Measurements from ENCODE around the gene ANKRD29.
"Not testable (repeated sequence)": the region's sequence is repeated elsewhere in the genome, so short reads cannot be mapped to it uniquely, and the experiment has no call there.

Gene ANKRD29

GRCh38 chr18:23560186-23560585 lies 102.5 kb downstream of the ANKRD29 start:
- H3K36me3 ChIP-seq (replicated peaks in 1 of 2; ENCODE audit: control insufficient read depth in 2 of 2, insufficient read depth in 2 of 2, low read length in 2 of 2): peaks cover 30 to 89% of the 10 kb centered on the region in 2 donors
- H3K4ac ChIP-seq (ENCODE audit: low read length): no peak overlapping the region
- no peak overlapping the region for H2BK15ac ChIP-seq (ENCODE audit: low read length)
- H3K79me1 ChIP-seq (ENCODE audit: low read depth, low read length): no peaks in the 10 kb centered on the region
- no peak for DNase-seq (ENCODE audit: low spot score)
- no peaks in the 10 kb centered on the region for H3K4me1 ChIP-seq (ENCODE audit: control insufficient read depth in 2 of 2, insufficient read depth in 1 of 2, low read depth in 1 of 2, low read length in 2 of 2)
- H3K14ac ChIP-seq (ENCODE audit: low read length): no peak overlapping the region
- H3K9me3 ChIP-seq (replicated peaks in 1 of 2; ENCODE audit: control insufficient read depth in 2 of 2, insufficient read depth in 1 of 2, low read depth in 1 of 2, low read length in 2 of 2): no peaks in the 10 kb centered on the region
- no peak overlapping the region for H3K18ac ChIP-seq (ENCODE audit: low read length)
- H3K27me3 ChIP-seq (ENCODE audit: control insufficient read depth in 3 of 3, insufficient read depth in 3 of 3, low read depth in 1 of 3, low read length in 3 of 3): no peaks in the 10 kb centered on the region
- no CpG with 5 or more reads among the region's 4 CpGs for WGBS, 2 donors (ENCODE audit: extremely low coverage in 2 of 2, insufficient read length in 2 of 2, insufficient replicate concordance in 1 of 2)
- H3K4me2 ChIP-seq (ENCODE audit: insufficient read depth, low read length, poor library complexity, severe bottlenecking): no peak overlapping the region
- H2AK5ac ChIP-seq (ENCODE audit: low read depth, low read length): no peak overlapping the region
- no peak overlapping the region for H3K23ac ChIP-seq (ENCODE audit: low read depth, low read length, poor library complexity)
- H3K4me3 ChIP-seq (ENCODE audit: low read length in 2 of 2): no peak overlapping the region
- no peak overlapping the region for H2BK120ac ChIP-seq (ENCODE audit: low read depth, low read length)
- no peak overlapping the region for H2AFZ ChIP-seq (ENCODE audit: low read length)
- H2BK12ac ChIP-seq (ENCODE audit: low read length): no peak overlapping the region
- H2BK5ac ChIP-seq (ENCODE audit: low read length): no peak overlapping the region
- H3K9ac ChIP-seq (ENCODE audit: low read depth, low read length, poor library complexity): no peak overlapping the region
- no peak overlapping the region for H4K8ac ChIP-seq (ENCODE audit: low read depth, low read length)
- no peak overlapping the region for H3K27ac ChIP-seq (replicated peaks; ENCODE audit: low read length)
- H4K91ac ChIP-seq (ENCODE audit: low read depth, low read length, poor library complexity): no peak overlapping the region

DNA sequence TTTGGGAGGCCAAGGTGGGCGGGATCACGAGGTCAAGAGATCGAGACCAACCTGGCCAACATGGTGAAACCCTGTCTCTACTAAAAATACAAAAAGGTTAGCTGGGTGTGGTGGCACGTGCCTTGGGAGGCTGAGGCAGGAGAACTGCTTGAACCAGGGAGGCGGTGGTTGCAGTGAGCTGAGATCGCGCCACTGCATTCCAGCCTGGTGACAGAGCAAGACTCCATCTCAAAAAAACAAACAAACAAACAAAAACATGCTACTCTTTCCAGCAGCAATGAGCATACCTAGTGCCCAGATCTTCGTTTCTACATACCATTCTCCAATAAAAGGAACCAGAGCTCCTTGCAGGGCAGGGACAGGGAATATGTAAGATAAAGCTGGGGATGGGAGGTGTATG lies 105.2 kb downstream of the ANKRD29 start:
- H4K91ac ChIP-seq (ENCODE audit: low read depth, low read length, poor library complexity); DNase-seq (ENCODE audit: low spot score); H3K27ac ChIP-seq (replicated peaks; ENCODE audit: low read length); H3K4me2 ChIP-seq (ENCODE audit: insufficient read depth, low read length, poor library complexity, severe bottlenecking); H2BK15ac ChIP-seq (ENCODE audit: low read length); H3K18ac ChIP-seq (ENCODE audit: low read length); H3K9ac ChIP-seq (ENCODE audit: low read depth, low read length, poor library complexity); H3K27me3 ChIP-seq (ENCODE audit: control insufficient read depth in 3 of 3, insufficient read depth in 3 of 3, low read depth in 1 of 3, low read length in 3 of 3); H3K4ac ChIP-seq (ENCODE audit: low read length); H2BK120ac ChIP-seq (ENCODE audit: low read depth, low read length); H2AFZ ChIP-seq (ENCODE audit: low read length); H4K8ac ChIP-seq (ENCODE audit: low read depth, low read length); H3K23ac ChIP-seq (ENCODE audit: low read depth, low read length, poor library complexity); H3K14ac ChIP-seq (ENCODE audit: low read length); H2BK12ac ChIP-seq (ENCODE audit: low read length); H3K4me3 ChIP-seq (ENCODE audit: low read length in 2 of 2); H3K4me1 ChIP-seq (ENCODE audit: control insufficient read depth in 2 of 2, insufficient read depth in 1 of 2, low read depth in 1 of 2, low read length in 2 of 2); H3K9me3 ChIP-seq (replicated peaks in 1 of 2; ENCODE audit: control insufficient read depth in 2 of 2, insufficient read depth in 1 of 2, low read depth in 1 of 2, low read length in 2 of 2); H2AK5ac ChIP-seq (ENCODE audit: low read depth, low read length); H2BK5ac ChIP-seq (ENCODE audit: low read length); H3K79me1 ChIP-seq (ENCODE audit: low read depth, low read length): not testable (repeated sequence)
- no CpG with 5 or more reads among the region's 8 CpGs for WGBS, 2 donors (ENCODE audit: extremely low coverage in 2 of 2, insufficient read length in 2 of 2, insufficient replicate concordance in 1 of 2)
- H3K36me3 ChIP-seq (replicated peaks in 1 of 2; ENCODE audit: control insufficient read depth in 2 of 2, insufficient read depth in 2 of 2, low read length in 2 of 2): peaks cover 43 to 93% of the 10 kb centered on the region in 2 donors

DNA sequence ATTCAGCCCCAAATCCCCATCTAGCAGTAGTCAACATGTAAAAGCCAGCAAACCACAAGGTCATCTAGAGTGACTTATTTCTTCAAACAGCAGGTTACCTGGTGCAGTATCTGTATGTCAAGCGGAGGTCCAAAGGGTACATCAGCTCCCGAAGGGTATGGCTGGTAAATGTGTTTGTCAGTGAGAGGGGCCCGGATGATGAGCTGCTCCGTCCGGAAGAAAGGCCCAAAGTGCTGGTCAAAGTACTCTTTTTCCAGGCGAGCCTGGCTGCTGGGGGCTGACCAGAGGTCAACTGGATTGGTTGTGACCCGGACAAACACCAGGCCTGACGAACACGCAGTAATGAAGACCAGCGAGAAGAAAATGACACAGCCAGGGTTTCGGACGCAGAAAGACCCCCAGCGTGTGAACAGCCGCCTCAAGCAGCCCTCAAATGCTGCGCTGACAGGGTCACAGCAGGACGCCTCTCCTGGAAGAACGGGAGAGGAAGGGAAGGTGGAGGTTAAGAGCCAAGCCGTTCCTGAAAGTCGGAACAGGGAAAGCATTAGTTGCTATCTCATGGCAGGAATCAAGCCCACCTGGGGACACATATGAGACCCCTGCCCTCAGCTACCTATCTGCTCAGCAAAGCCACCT lies 106.4 kb downstream of the ANKRD29 start:
- no peak overlapping the region for H3K23ac ChIP-seq (ENCODE audit: low read depth, low read length, poor library complexity)
- peaks cover 46 to 96% of the 10 kb centered on the region in 2 donors for H3K36me3 ChIP-seq (replicated peaks in 1 of 2; ENCODE audit: control insufficient read depth in 2 of 2, insufficient read depth in 2 of 2, low read length in 2 of 2)
- no peaks in the 10 kb centered on the region for H3K27me3 ChIP-seq (ENCODE audit: control insufficient read depth in 3 of 3, insufficient read depth in 3 of 3, low read depth in 1 of 3, low read length in 3 of 3)
- no peak for DNase-seq (ENCODE audit: low spot score)
- WGBS, 2 donors (ENCODE audit: extremely low coverage in 2 of 2, insufficient read length in 2 of 2, insufficient replicate concordance in 1 of 2): no CpG with 5 or more reads among the region's 19 CpGs
- H2BK12ac ChIP-seq (ENCODE audit: low read length): no peak overlapping the region
- H4K8ac ChIP-seq (ENCODE audit: low read depth, low read length): no peak overlapping the region
- no peak overlapping the region for H3K14ac ChIP-seq (ENCODE audit: low read length)
- H3K4me2 ChIP-seq (ENCODE audit: insufficient read depth, low read length, poor library complexity, severe bottlenecking): no peak overlapping the region
- H3K4ac ChIP-seq (ENCODE audit: low read length): no peak overlapping the region
- no peak overlapping the region for H2BK5ac ChIP-seq (ENCODE audit: low read length)
- no peak overlapping the region for H4K91ac ChIP-seq (ENCODE audit: low read depth, low read length, poor library complexity)
- no peak overlapping the region for H3K18ac ChIP-seq (ENCODE audit: low read length)
- no peak overlapping the region for H2AK5ac ChIP-seq (ENCODE audit: low read depth, low read length)
- H3K4me3 ChIP-seq (ENCODE audit: low read length in 2 of 2): no peak overlapping the region
- no peak overlapping the region for H2BK120ac ChIP-seq (ENCODE audit: low read depth, low read length)
- H3K27ac ChIP-seq (replicated peaks; ENCODE audit: low read length): no peak overlapping the region
- H3K9me3 ChIP-seq (replicated peaks in 1 of 2; ENCODE audit: control insufficient read depth in 2 of 2, insufficient read depth in 1 of 2, low read depth in 1 of 2, low read length in 2 of 2): no peaks in the 10 kb centered on the region
- no peaks in the 10 kb centered on the region for H3K4me1 ChIP-seq (ENCODE audit: control insufficient read depth in 2 of 2, insufficient read depth in 1 of 2, low read depth in 1 of 2, low read length in 2 of 2)
- no peak overlapping the region for H3K9ac ChIP-seq (ENCODE audit: low read depth, low read length, poor library complexity)
- H2AFZ ChIP-seq (ENCODE audit: low read length): no peak overlapping the region
- H3K79me1 ChIP-seq (ENCODE audit: low read depth, low read length): no peaks in the 10 kb centered on the region
- H2BK15ac ChIP-seq (ENCODE audit: low read length): no peak overlapping the region

DNA sequence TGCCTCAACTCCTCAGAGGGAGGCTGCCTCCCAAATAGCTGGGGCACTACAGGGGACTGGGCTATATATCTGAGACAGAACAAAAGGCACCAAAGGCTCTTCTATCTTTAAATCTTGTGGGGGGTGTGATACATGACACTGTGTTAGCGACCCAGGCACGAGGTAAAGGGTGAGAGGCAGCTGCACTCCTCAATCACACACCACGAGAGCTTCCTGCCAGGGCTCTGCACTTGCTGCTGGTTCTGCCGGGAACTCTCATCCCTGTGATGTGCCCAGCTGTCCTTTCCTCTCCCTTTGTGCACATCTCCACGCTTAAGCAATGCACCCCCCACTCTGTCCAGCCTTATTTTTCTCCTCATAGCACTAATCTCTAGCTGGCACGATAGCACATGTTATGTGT lies 108.8 kb downstream of the ANKRD29 start:
- no peaks in the 10 kb centered on the region for H3K4me1 ChIP-seq (ENCODE audit: control insufficient read depth in 2 of 2, insufficient read depth in 1 of 2, low read depth in 1 of 2, low read length in 2 of 2)
- H3K9me3 ChIP-seq (replicated peaks in 1 of 2; ENCODE audit: control insufficient read depth in 2 of 2, insufficient read depth in 1 of 2, low read depth in 1 of 2, low read length in 2 of 2): no peaks in the 10 kb centered on the region
- no peak for DNase-seq (ENCODE audit: low spot score)
- H2BK15ac ChIP-seq (ENCODE audit: low read length): no peak overlapping the region
- H3K23ac ChIP-seq (ENCODE audit: low read depth, low read length, poor library complexity): no peak overlapping the region
- H3K14ac ChIP-seq (ENCODE audit: low read length): no peak overlapping the region
- H2BK120ac ChIP-seq (ENCODE audit: low read depth, low read length): no peak overlapping the region
- H3K18ac ChIP-seq (ENCODE audit: low read length): no peak overlapping the region
- H3K27ac ChIP-seq (replicated peaks; ENCODE audit: low read length): no peak overlapping the region
- H3K9ac ChIP-seq (ENCODE audit: low read depth, low read length, poor library complexity): no peak overlapping the region
- no peaks in the 10 kb centered on the region for H3K79me1 ChIP-seq (ENCODE audit: low read depth, low read length)
- H2AFZ ChIP-seq (ENCODE audit: low read length): no peak overlapping the region
- H2BK12ac ChIP-seq (ENCODE audit: low read length): no peak overlapping the region
- peaks cover 41 to 91% of the 10 kb centered on the region in 2 donors for H3K36me3 ChIP-seq (replicated peaks in 1 of 2; ENCODE audit: control insufficient read depth in 2 of 2, insufficient read depth in 2 of 2, low read length in 2 of 2)
- no peak overlapping the region for H4K91ac ChIP-seq (ENCODE audit: low read depth, low read length, poor library complexity)
- no peaks in the 10 kb centered on the region for H3K27me3 ChIP-seq (ENCODE audit: control insufficient read depth in 3 of 3, insufficient read depth in 3 of 3, low read depth in 1 of 3, low read length in 3 of 3)
- H4K8ac ChIP-seq (ENCODE audit: low read depth, low read length): no peak overlapping the region
- no peak overlapping the region for H3K4ac ChIP-seq (ENCODE audit: low read length)
- H2BK5ac ChIP-seq (ENCODE audit: low read length): no peak overlapping the region
- H3K4me2 ChIP-seq (ENCODE audit: insufficient read depth, low read length, poor library complexity, severe bottlenecking): no peak overlapping the region
- WGBS, 2 donors (ENCODE audit: extremely low coverage in 2 of 2, insufficient read length in 2 of 2, insufficient replicate concordance in 1 of 2): no CpG with 5 or more reads among the region's 6 CpGs
- no peak overlapping the region for H2AK5ac ChIP-seq (ENCODE audit: low read depth, low read length)
- H3K4me3 ChIP-seq (ENCODE audit: low read length in 2 of 2): no peak overlapping the region
